ENCODE measurements around the gene SLC25A10.

- TF ChIP-seq, protein P1, sequence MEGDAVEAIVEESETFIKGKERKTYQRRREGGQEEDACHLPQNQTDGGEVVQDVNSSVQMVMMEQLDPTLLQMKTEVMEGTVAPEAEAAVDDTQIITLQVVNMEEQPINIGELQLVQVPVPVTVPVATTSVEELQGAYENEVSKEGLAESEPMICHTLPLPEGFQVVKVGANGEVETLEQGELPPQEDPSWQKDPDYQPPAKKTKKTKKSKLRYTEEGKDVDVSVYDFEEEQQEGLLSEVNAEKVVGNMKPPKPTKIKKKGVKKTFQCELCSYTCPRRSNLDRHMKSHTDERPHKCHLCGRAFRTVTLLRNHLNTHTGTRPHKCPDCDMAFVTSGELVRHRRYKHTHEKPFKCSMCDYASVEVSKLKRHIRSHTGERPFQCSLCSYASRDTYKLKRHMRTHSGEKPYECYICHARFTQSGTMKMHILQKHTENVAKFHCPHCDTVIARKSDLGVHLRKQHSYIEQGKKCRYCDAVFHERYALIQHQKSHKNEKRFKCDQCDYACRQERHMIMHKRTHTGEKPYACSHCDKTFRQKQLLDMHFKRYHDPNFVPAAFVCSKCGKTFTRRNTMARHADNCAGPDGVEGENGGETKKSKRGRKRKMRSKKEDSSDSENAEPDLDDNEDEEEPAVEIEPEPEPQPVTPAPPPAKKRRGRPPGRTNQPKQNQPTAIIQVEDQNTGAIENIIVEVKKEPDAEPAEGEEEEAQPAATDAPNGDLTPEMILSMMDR (IDR thresholded peaks at IDR 0.05): no peak
- no peak for TF ChIP-seq POLR2A (IDR thresholded peaks at IDR 0.05)
Observed at GRCh38 chr17:81687770-81688541, 24.1 kb upstream of the SLC25A10 start.
